ENCODE results near the gene GPS2. TPM values are rescaled to one million over a fixed set of nuclear protein-coding genes. Genes with fewer than 3 reads are reported as not detected.

Gene GPS2
- polyA plus RNA-seq, 1 donor (not counting 4 experiments of a cell fraction or from before 2014, with no cell fraction given) = 24.7 TPM

- Histone ChIP-seq H4K20me1 (ENCODE audit: control insufficient read depth, extremely low read depth, insufficient read depth, low read length) (no peaks in the 10 kb centered on the region), H3K36me3 (ENCODE audit: control insufficient read depth in 2 of 2, extremely low read depth in 1 of 2, insufficient read depth in 2 of 2, low read length in 2 of 2) (peaks cover 17 to 23% of the 10 kb centered on the region in 2 experiments), H3K4me3 (ENCODE audit: control insufficient read depth in 2 of 3, extremely low read depth in 1 of 3, insufficient read depth in 2 of 3, low read depth in 1 of 3, low read length in 3 of 3) (peak overlapping the region; percentile 87 to 95 (median 90)), H2AFZ (ENCODE audit: control insufficient read depth, low read length) (peak overlapping the region; percentile 97), H3K9me1 (ENCODE audit: control insufficient read depth, extremely low read depth, insufficient read depth, low read length) (peaks cover 2% of the 10 kb centered on the region), H3K4me2 (ENCODE audit: control insufficient read depth, extremely low read depth, insufficient read depth, low read depth, low read length) (peak overlapping the region; percentile 99), H3K27me3 (ENCODE audit: control insufficient read depth, extremely low read depth, insufficient read depth, low read length) (no peaks in the 10 kb centered on the region), H3K27ac (ENCODE audit: control insufficient read depth, insufficient read depth, low read length) (peak overlapping the region; percentile 90), H3K9me3 (ENCODE audit: control insufficient read depth, low read depth, low read length) (no peaks in the 10 kb centered on the region), H3K9ac (ENCODE audit: control insufficient read depth, extremely low read depth, insufficient read depth, low read length) (peak overlapping the region; percentile 91), H3K79me2 (ENCODE audit: control insufficient read depth, insufficient read depth, low read length) (peaks cover 17% of the 10 kb centered on the region), H3K4me1 (ENCODE audit: control insufficient read depth, extremely low read depth, insufficient read depth, low read length) (peaks cover 8% of the 10 kb centered on the region)
- peak; percentile 96 for FAIRE-seq
- DNase-seq (ENCODE audit: low read depth, low spot score) = peak; percentile 97
- TF ChIP-seq CTCF (optimal IDR thresholded peaks at IDR 0.05 in 1 of 3, IDR thresholded peaks at IDR 0.05 in 1 of 3, conservative IDR thresholded peaks at IDR 0.05 in 1 of 3; ENCODE audit: extremely low read depth in 1 of 3, insufficient read depth in 2 of 3, low read length in 3 of 3) (no peak), EZH2 (IDR thresholded peaks at IDR 0.05; ENCODE audit: low read length) (no peak)
- dilution Hi-C loops (cut with MboI; ENCODE audit: extremely low pct_ligation_motif_present, low sequenced_read_pairs) = no loop called here
These were observed 14.3 kb upstream of the GPS2 start for GRCh38 chr17:7329374-7329996.

DNA sequence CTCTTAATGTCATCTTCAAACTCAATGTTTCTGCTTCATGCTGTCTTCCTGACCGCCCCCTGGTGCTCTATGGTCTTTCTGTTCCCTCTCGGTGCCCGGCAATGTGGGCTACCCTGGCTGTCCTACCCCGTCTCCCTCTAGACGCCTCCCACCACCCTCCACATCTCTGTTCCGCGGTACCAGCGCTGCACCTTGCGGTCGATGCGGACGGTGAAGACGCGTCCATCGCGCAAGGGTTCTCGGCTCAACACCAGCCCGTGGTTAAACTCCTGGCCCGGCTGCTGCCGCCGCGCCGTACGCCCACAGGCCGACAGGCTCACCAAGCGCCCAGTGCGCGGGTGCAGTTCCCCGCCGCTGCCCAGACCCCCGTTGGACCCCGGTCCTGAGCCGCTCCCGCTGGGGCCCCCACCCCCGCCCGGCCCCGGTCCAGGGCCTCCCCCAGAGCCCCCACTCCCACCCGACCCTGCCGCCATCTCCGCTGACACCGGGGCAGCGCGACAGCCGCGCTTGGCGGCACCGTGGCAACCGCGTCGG lies 13.7 kb upstream of the GPS2 start, which contains the start of gene NEURL4:
NEURL4 (minus strand) TSS at position 496 of the 534 bp plus-strand sequence; CDS start at position 473, 23 bp downstream.
- peak within 1 kb of the TSS; percentile 90 for H3K27ac ChIP-seq (ENCODE audit: control insufficient read depth, insufficient read depth, low read length)
- peak within 1 kb of the TSS; percentile 87 to 95 (median 90) for H3K4me3 ChIP-seq (ENCODE audit: control insufficient read depth in 2 of 3, extremely low read depth in 1 of 3, insufficient read depth in 2 of 3, low read depth in 1 of 3, low read length in 3 of 3)
- no peak for FAIRE-seq
- H3K79me2 ChIP-seq (ENCODE audit: control insufficient read depth, insufficient read depth, low read length) = peaks cover 17% of the 10 kb centered on the region
- TF ChIP-seq EZH2 (IDR thresholded peaks at IDR 0.05; ENCODE audit: low read length) (no peak), CTCF (optimal IDR thresholded peaks at IDR 0.05 in 1 of 3, IDR thresholded peaks at IDR 0.05 in 1 of 3, conservative IDR thresholded peaks at IDR 0.05 in 1 of 3; ENCODE audit: extremely low read depth in 1 of 3, insufficient read depth in 2 of 3, low read length in 3 of 3) (peak in 1 of 3 experiments; percentile 6)
- H3K9me1 ChIP-seq (ENCODE audit: control insufficient read depth, extremely low read depth, insufficient read depth, low read length) = peaks cover 2% of the 10 kb centered on the region
- dilution Hi-C loops (cut with MboI; ENCODE audit: extremely low pct_ligation_motif_present, low sequenced_read_pairs) = no loop called here
- DNase-seq (ENCODE audit: low read depth, low spot score) = no peak
- H4K20me1 ChIP-seq (ENCODE audit: control insufficient read depth, extremely low read depth, insufficient read depth, low read length) = no peaks in the 10 kb centered on the region
- H3K27me3 ChIP-seq (ENCODE audit: control insufficient read depth, extremely low read depth, insufficient read depth, low read length) = no peaks in the 10 kb centered on the region
- H3K4me1 ChIP-seq (ENCODE audit: control insufficient read depth, extremely low read depth, insufficient read depth, low read length) = peaks cover 8% of the 10 kb centered on the region
- peaks cover 19 to 27% of the 10 kb centered on the region in 2 experiments for H3K36me3 ChIP-seq (ENCODE audit: control insufficient read depth in 2 of 2, extremely low read depth in 1 of 2, insufficient read depth in 2 of 2, low read length in 2 of 2)
- H3K9me3 ChIP-seq (ENCODE audit: control insufficient read depth, low read depth, low read length) = no peaks in the 10 kb centered on the region
- H3K4me2 ChIP-seq (ENCODE audit: control insufficient read depth, extremely low read depth, insufficient read depth, low read depth, low read length) = peak within 1 kb of the TSS; percentile 99
- H3K9ac ChIP-seq (ENCODE audit: control insufficient read depth, extremely low read depth, insufficient read depth, low read length) = peak within 1 kb of the TSS; percentile 91
- peak within 1 kb of the TSS; percentile 97 for H2AFZ ChIP-seq (ENCODE audit: control insufficient read depth, low read length)

All from keratinocyte (primary cell).